H1 (cell line): Measurements from ENCODE around the gene PTGIS. TPM values are rescaled to one million over a fixed set of nuclear protein-coding genes. Genes with fewer than 3 reads are reported as not detected.

Experiments used
- CTCF ChIA-PET: fragments of 300-600 bp; sonication (Branson Sonifier 250); formaldehyde crosslinking; loops from one replicate; lab custom pipeline; 2021; ENCODE audit not compliant: partially characterized antibody; lab: Charles Lee
- POLR2A ChIA-PET: fragments of 300-600 bp; sonication (Branson Sonifier 250); formaldehyde crosslinking; loops from one replicate; lab custom pipeline; 2021; ENCODE audit warnings: inconsistent platforms; ENCODE audit not compliant: partially characterized antibody; lab: Charles Lee
- DNase-seq, 2 experiments: peaks; one replicate each; pipeline versions ENCODE4 v3.0.0 to v3.0.0-alpha.2; 2010 to 2022; ENCODE audit warnings: low spot score in 2 of 2, low read depth in 1 of 2, mixed read lengths in 1 of 2
- FAIRE-seq: peaks from 2 replicates; lab custom pipeline; 2011; peaks lifted over from hg19 to GRCh38; lab: Jason Lieb, UNC
- H2AFZ ChIP-seq: 2 replicates; pipeline ENCODE4 v1.8.1; 2012; ENCODE audit warnings: low read length, inconsistent platforms
- H2AK5ac ChIP-seq: 2 replicates; pipeline ENCODE4 v1.6.1; 2013; ENCODE audit warnings: low read depth, low read length
- H2BK120ac ChIP-seq: replicated peaks from 2 replicates; pipeline ENCODE3; 2013; ENCODE audit warnings: low read depth, low read length, inconsistent platforms
- H2BK12ac ChIP-seq: 2 replicates; pipeline ENCODE4 v1.6.1; 2013; ENCODE audit warnings: low read depth, low read length
- H2BK15ac ChIP-seq: 2 replicates; pipeline ENCODE4 v1.6.1; 2013; ENCODE audit warnings: low read length
- H2BK20ac ChIP-seq: 2 replicates; pipeline ENCODE4 v1.6.1; 2013; ENCODE audit warnings: low read length
- H2BK5ac ChIP-seq: 2 replicates; pipeline ENCODE4 v1.6.1; 2013; ENCODE audit warnings: low read depth, low read length
- H3K14ac ChIP-seq: 2 replicates; pipeline ENCODE4 v1.6.1; 2013; ENCODE audit warnings: inconsistent platforms; ENCODE audit not compliant: insufficient read length
- H3K18ac ChIP-seq: 2 replicates; pipeline ENCODE4 v1.6.1; 2013; ENCODE audit warnings: low read length; ENCODE audit errors: extremely low read depth
- H3K23ac ChIP-seq: 2 replicates; pipeline ENCODE4 v1.6.1; 2013; ENCODE audit warnings: inconsistent platforms; ENCODE audit not compliant: insufficient read length
- H3K23me2 ChIP-seq: 2 replicates; pipeline ENCODE4 v1.6.1; 2013; ENCODE audit warnings: low read depth, low read length
- H3K27ac ChIP-seq: 2 replicates; pipeline ENCODE4 v1.6.1; 2011; ENCODE audit warnings: low read depth, low read length, inconsistent platforms
- H3K27me3 ChIP-seq, 4 experiments: replicated peaks in 1 of 4; 1 replicate in 1 of 4; 2 replicates in 3 of 4; pipeline versions ENCODE4 v1.6.1 to v1.8.1; 2011 to 2013; ENCODE audit warnings: low read length in 3 of 4, mild to moderate bottlenecking in 3 of 4, inconsistent platforms in 2 of 4, mixed read lengths in 2 of 4, moderate library complexity in 1 of 4; ENCODE audit not compliant: control insufficient read depth in 3 of 4, insufficient read depth in 3 of 4; ENCODE audit errors: extremely low read depth in 1 of 4
- H3K36me3 ChIP-seq, 4 experiments: 2 replicates each; pipeline versions ENCODE4 v1.6.1 to v1.8.1; 2011 to 2013; ENCODE audit warnings: mild to moderate bottlenecking in 4 of 4, low read length in 3 of 4, moderate library complexity in 2 of 4, control low read depth in 1 of 4, inconsistent platforms in 1 of 4; ENCODE audit not compliant: insufficient read depth in 4 of 4, control insufficient read depth in 2 of 4
- H3K4ac ChIP-seq: replicated peaks from 2 replicates; pipeline ENCODE3; 2013; ENCODE audit warnings: low read length, low read depth, mixed read lengths, inconsistent platforms; ENCODE audit not compliant: insufficient read length
- H3K4me1 ChIP-seq, 4 experiments: replicated peaks in 1 of 4; 1 replicate in 1 of 4; 2 replicates in 3 of 4; pipeline versions ENCODE4 v1.6.1 to v1.8.1; 2011 to 2013; ENCODE audit warnings: low read length in 3 of 4, inconsistent platforms in 2 of 4, mixed read lengths in 1 of 4; ENCODE audit not compliant: insufficient read depth in 4 of 4, control insufficient read depth in 3 of 4
- H3K4me2 ChIP-seq, 2 experiments: 2 replicates each; pipeline versions ENCODE4 v1.6.1 to v1.8.1; 2011 to 2013; ENCODE audit warnings: low read depth in 2 of 2, low read length in 2 of 2, control low read depth in 1 of 2, inconsistent platforms in 1 of 2, mild to moderate bottlenecking in 1 of 2; ENCODE audit not compliant: insufficient read depth in 1 of 2
- H3K4me3 ChIP-seq, 4 experiments: fragments of 200-600, 300-600 bp in 1 of 4; sonication (generic), shearing (Covaris generic), sonication (Bioruptor Twin) in 1 of 4; 2 replicates each; pipeline versions ENCODE4 v1.5.1 to v1.8.1; 2011 to 2016; ENCODE audit warnings: low read length in 4 of 4, low read depth in 3 of 4, control low read depth in 2 of 4, inconsistent platforms in 2 of 4, mild to moderate bottlenecking in 2 of 4, mixed read lengths in 1 of 4, moderate library complexity in 1 of 4; ENCODE audit not compliant: insufficient read depth in 2 of 4; ENCODE audit errors: extremely low read depth in 1 of 4
- H3K56ac ChIP-seq: replicated peaks from 2 replicates; pipeline ENCODE3; 2013; ENCODE audit warnings: low read depth, mild to moderate bottlenecking, mixed read lengths, low read length, inconsistent platforms; ENCODE audit not compliant: insufficient read length
- H3K79me1 ChIP-seq: 2 replicates; pipeline ENCODE4 v1.6.1; 2013; ENCODE audit warnings: low read depth, low read length, control low read depth
- H3K79me2 ChIP-seq, 2 experiments: 2 replicates each; pipeline versions ENCODE4 v1.6.1 to v1.8.1; 2012 to 2013; ENCODE audit warnings: low read length in 2 of 2, mild to moderate bottlenecking in 2 of 2, inconsistent platforms in 1 of 2; ENCODE audit not compliant: insufficient read depth in 2 of 2, control insufficient read depth in 1 of 2
- H3K9ac ChIP-seq, 4 experiments: replicated peaks in 1 of 4; 1 replicate in 1 of 4; 2 replicates in 3 of 4; pipeline versions ENCODE4 v1.6.1 to v1.8.1; 2011 to 2013; ENCODE audit warnings: low read depth in 3 of 4, low read length in 3 of 4, control low read depth in 2 of 4, mild to moderate bottlenecking in 2 of 4, moderate library complexity in 2 of 4, inconsistent platforms in 1 of 4; ENCODE audit errors: extremely low read depth in 1 of 4
- H3K9me3 ChIP-seq, 2 experiments: 2 replicates each; pipeline versions ENCODE4 v1.6.1 to v1.8.1; 2012 to 2013; ENCODE audit warnings: mild to moderate bottlenecking in 2 of 2, moderate library complexity in 2 of 2, control low read depth in 1 of 2, inconsistent platforms in 1 of 2, low read depth in 1 of 2, low read length in 1 of 2, mixed read lengths in 1 of 2; ENCODE audit not compliant: insufficient read depth in 2 of 2
- H4K20me1 ChIP-seq, 2 experiments: replicated peaks in 1 of 2; 2 replicates each; pipeline versions ENCODE3 to v1.8.1; 2011 to 2013; ENCODE audit warnings: inconsistent platforms in 2 of 2, low read length in 2 of 2, mild to moderate bottlenecking in 1 of 2; ENCODE audit not compliant: insufficient read depth in 2 of 2, control insufficient read depth in 1 of 2
- H4K5ac ChIP-seq: 2 replicates; pipeline ENCODE4 v1.6.1; 2013; ENCODE audit warnings: low read length, low read depth, mixed read lengths, inconsistent platforms; ENCODE audit not compliant: insufficient read length
- H4K8ac ChIP-seq: 2 replicates; pipeline ENCODE4 v1.8.0; 2013; ENCODE audit warnings: mild to moderate bottlenecking, moderate library complexity, low read length, inconsistent platforms; ENCODE audit not compliant: insufficient read depth; ENCODE audit errors: extremely low read depth
- H4K91ac ChIP-seq: replicated peaks from 2 replicates; pipeline ENCODE3; 2013; ENCODE audit warnings: low read length, mixed read lengths, inconsistent platforms; ENCODE audit not compliant: insufficient read length
- WGBS, 2 experiments: shearing (Covaris generic) in 1 of 2; methylation state at CpG; one replicate each; pipeline versions ENCODE4 v1.1.6 to v1.1.7; 2013 to 2015; ENCODE audit warnings: low lambda C conversion rate in 2 of 2, mixed read lengths in 2 of 2, inconsistent platforms in 1 of 2, low coverage in 1 of 2, missing lambda C conversion rate in 1 of 2; ENCODE audit not compliant: insufficient replicate concordance in 2 of 2, insufficient coverage in 1 of 2, insufficient read length in 1 of 2; ENCODE audit errors: extremely low coverage in 1 of 2, missing lambda C conversion rate in 1 of 2; 5-methylcytosine and 5-hydroxymethylcytosine counted together
- polyA plus RNA-seq, 7 experiments: library from polyadenylated mRNA; depleted of rRNA in 3 of 7; stranded (reverse) in 5 of 7; unstranded in 2 of 7; fragments of >200 nt in 5 of 7; fragments of 200-250 nt in 2 of 7; gene quantifications; 1 replicate in 5 of 7; 2 replicates in 1 of 7; 4 replicates in 1 of 7; pipeline versions ENCODE4 v1.2.1 to v1.2.3, GENCODE V29; 2011 to 2013; ENCODE audit warnings: missing spikeins in 2 of 7, mixed read lengths in 2 of 7
- total RNA-seq: library from RNA; stranded (reverse); fragmentation: NEBNext Ultra II Directional; extraction: Animal tissue kit (Norgen Biotek cat#: 25700); gene quantifications from 2 replicates; pipeline ENCODE4 v1.2.1, GENCODE V29; 2021

PTGIS gene
- total and polyA plus RNA-seq, 2 of the 8 experiments (the other 6 are each of a cell fraction or from before 2014, with no cell fraction given), result 29.9 to 35.5 TPM

GRCh38 chr20:49597825-49598395 is 30.0 kb upstream of the PTGIS start:
- no peak overlapping the region for H2BK20ac ChIP-seq
- no peak overlapping the region for H2AFZ ChIP-seq
- H3K14ac ChIP-seq, result no peak overlapping the region
- no peak overlapping the region for H4K8ac ChIP-seq
- H4K91ac ChIP-seq, result no peak overlapping the region
- no peak overlapping the region for H3K4me3 ChIP-seq
- H2BK5ac ChIP-seq, result no peak overlapping the region
- FAIRE-seq (no peak), DNase-seq (no peak)
- H2AK5ac ChIP-seq, result no peak overlapping the region
- H3K18ac ChIP-seq, result no peak overlapping the region
- no peak overlapping the region for H2BK120ac ChIP-seq
- no peak overlapping the region for H3K56ac ChIP-seq
- H3K23me2 ChIP-seq, result no peaks in the 10 kb centered on the region
- H4K5ac ChIP-seq, result no peak overlapping the region
- no peaks in the 10 kb centered on the region; a peak in 1 of 7 replicates for H3K4me1 ChIP-seq
- no peak overlapping the region for H3K4ac ChIP-seq
- no peaks in the 10 kb centered on the region for H3K79me2 ChIP-seq
- no peaks in the 10 kb centered on the region for H3K9me3 ChIP-seq
- no peak overlapping the region for H3K9ac ChIP-seq
- no peaks in the 10 kb centered on the region for H4K20me1 ChIP-seq
- no peak overlapping the region for H3K4me2 ChIP-seq
- H2BK12ac ChIP-seq, result no peak overlapping the region
- no peaks in the 10 kb centered on the region for H3K36me3 ChIP-seq
- no peak overlapping the region for H3K27ac ChIP-seq
- no peaks in the 10 kb centered on the region for H3K27me3 ChIP-seq
- ChIA-PET POLR2A (interaction anchor here (0.6 kb wide), 1 partner anchor 35 kb away, joined by 3 read pairs; no protein-coding TSS in a partner anchor), CTCF (interaction anchor here (0.7 to 23.7 kb wide), 4 partner anchors 11 to 55 kb away, joined by 3 to 665 read pairs (median 28); no protein-coding TSS in a partner anchor)
- H3K79me1 ChIP-seq, result no peaks in the 10 kb centered on the region
- no peak overlapping the region for H3K23ac ChIP-seq
- H2BK15ac ChIP-seq, result no peak overlapping the region
- WGBS, 2 experiments, result 89% methylated on average over 4 of the region's 4 CpGs; no CpG with 5 or more reads in 1 of the 2 experiments
